ENCODE data around the gene ZSCAN25.

The ZSCAN25 gene

GRCh38 chr7:99679032-99679399 is 62.3 kb downstream of the ZSCAN25 start:
- DNase-seq (ENCODE audit: insufficient read length) (no peak), FAIRE-seq (no peak)
- TF ChIP-seq POLR2A (IDR thresholded peaks at IDR 0.05; ENCODE audit: low read depth, low read length) = no peak
- no peak for TF ChIP-seq POLR2AphosphoS5 (IDR thresholded peaks at IDR 0.05; ENCODE audit: low read depth, low read length)
- TF ChIP-seq TAF1 (IDR thresholded peaks at IDR 0.05; ENCODE audit: borderline replicate concordance, low read depth, low read length) = no peak

GRCh38 chr7:99679400-99680191 is 62.9 kb downstream of the ZSCAN25 start, which contains the start of gene CYP3A5:
CYP3A5 (minus strand) TSS chr7:99679996; CDS start chr7:99679896, 100 bp downstream.
- no peak for DNase-seq (ENCODE audit: insufficient read length)
- no peak for FAIRE-seq
- TF ChIP-seq TAF1 (IDR thresholded peaks at IDR 0.05; ENCODE audit: borderline replicate concordance, low read depth, low read length) = no peak

All from GM12892 (cell line).